K562 (cell line): Measurements from ENCODE around the gene THAP2. TPM values are rescaled to one million over a fixed set of nuclear protein-coding genes. Genes with fewer than 3 reads are reported as not detected.

Source experiments
- ARID2 ChIP-seq: fragments of 450-650 bp; IDR thresholded peaks from 2 replicates; pipeline ENCODE4 v1.6.1; 2017; ENCODE audit warnings: antibody characterized with exemption, mild to moderate bottlenecking
- BRF1 ChIP-seq: IDR thresholded peaks from 3 replicates; pipeline ENCODE4 v1.6.1; 2011; ENCODE audit warnings: borderline replicate concordance, mild to moderate bottlenecking; ENCODE audit not compliant: insufficient read length; ENCODE audit errors: extremely low read depth
- CBFA2T2 ChIP-seq: fragments of 450-650 bp; conservative IDR thresholded peaks from 2 replicates; pipeline ENCODE4 v1.6.1; 2017; ENCODE audit warnings: mild to moderate bottlenecking
- CREB1 ChIP-seq, 2 experiments: sonication (generic) in 1 of 2; formaldehyde crosslinking in 1 of 2; IDR thresholded peaks; 2 replicates each; pipeline versions ENCODE4 v1.6.1 to v1.8.0; 2012 to 2022; ENCODE audit warnings: inconsistent platforms in 1 of 2, mild to moderate bottlenecking in 1 of 2, missing genetic modification reagents in 1 of 2, moderate library complexity in 1 of 2
- DPF2 ChIP-seq: fragments of 450-650 bp; IDR thresholded peaks from 2 replicates; pipeline ENCODE4 v1.6.1; 2016
- HDAC1 ChIP-seq, 2 experiments: fragments of 450-650 bp; IDR thresholded peaks; 2 replicates each; pipeline ENCODE4 v1.6.1; 2016 to 2017; ENCODE audit warnings: inconsistent platforms in 1 of 2, mild to moderate bottlenecking in 1 of 2, moderate library complexity in 1 of 2
- MEF2D ChIP-seq: conservative IDR thresholded peaks from 2 replicates; pipeline ENCODE4 v1.6.1; 2016; ENCODE audit warnings: low read depth, missing genetic modification characterization, missing compliant biosample characterization
- POLR2AphosphoS5 ChIP-seq: IDR thresholded peaks from 2 replicates; pipeline ENCODE4 v1.6.1; 2011; ENCODE audit warnings: mild to moderate bottlenecking, low read depth, low read length, moderate library complexity; ENCODE audit not compliant: control insufficient read depth, insufficient read depth
- TCF3 ChIP-seq: sonication (generic); formaldehyde crosslinking; IDR thresholded peaks from 2 replicates; pipeline ENCODE4 v1.4.0; 2020; ENCODE audit warnings: mild to moderate bottlenecking, missing genetic modification reagents
- VEZF1 ChIP-seq: fragments of 200-800 bp; sonication (Bioruptor generic); IDR thresholded peaks from 2 replicates; pipeline ENCODE4 v1.6.1; 2017; ENCODE audit warnings: missing genetic modification characterization, missing compliant biosample characterization
- ZKSCAN3 ChIP-seq: fragments of 250-450 bp; sonication (Bioruptor Pico); IDR thresholded peaks from 2 replicates; pipeline ENCODE4 v1.4.0; 2020
- polyA plus RNA-seq, 8 experiments: library from polyadenylated mRNA; depleted of rRNA in 4 of 8; stranded (reverse) in 5 of 8; unstranded in 3 of 8; fragments of >200 nt; fragmentation: Nextera tagmentation in 2 of 8; fragmentation: Illumina TruSeq in 1 of 8; extraction: Ambion mirVana in 2 of 8; extraction: Trizol in 1 of 8; gene quantifications; 2 replicates each; pipeline versions ENCODE4 v1.2.1 to v1.2.3, GENCODE V29; 2011 to 2014; ENCODE audit warnings: inconsistent platforms in 1 of 8, missing spikeins in 1 of 8
- total RNA-seq, 7 experiments: library from RNA; depleted of rRNA in 6 of 7; stranded (reverse); fragments of >200 nt in 6 of 7; fragmentation: Illumina TruSeq in 2 of 7; extraction: Trizol in 2 of 7; gene quantifications; 2 replicates each; pipeline versions ENCODE4 v1.2.1 to v1.2.3, GENCODE V29; 2011 to 2021; ENCODE audit warnings: low replicate concordance in 1 of 7

The THAP2 gene
- total and polyA plus RNA-seq, 9 of the 15 experiments (the other 6 are each of a cell fraction or from before 2014, with no cell fraction given): 1.8 to 18.9 (median 7.3) TPM

- TF ChIP-seq MEF2D (tag) (no peak), BRF1 (no peak), HDAC1 (IDR thresholded peaks at IDR 0.05) (peak; percentile 25 to 68; a peak in 2 of 4 replicates), VEZF1 (peak; percentile 31; the same call in 1 of the 2 replicates), DPF2 (peak; percentile 58; the same call in 1 of the 2 replicates), POLR2AphosphoS5 (no peak), ARID2 (0 out of 2 replicates have a peak, but pooled peaks have one; percentile 35), TCF3 (CRISPR knock-in tag) (peak; percentile 54), CREB1 (IDR thresholded peaks at IDR 0.05) (0 out of 2 replicates have a peak, but pooled peaks have one; percentile 12), CREB1 (CRISPR knock-in tag; IDR thresholded peaks at IDR 0.05) (no peak), ZKSCAN3 (no peak), CBFA2T2 (peak; percentile 65)
- TF ChIP-seq, all 486 proteins: peak for 27
Observed at GRCh38 chr12:71661977-71662530, 2.0 kb upstream of the THAP2 start (continued).
